Astrocyte (in vitro differentiated cells and primary cell): ENCODE data around the gene PPT1. TPM values are rescaled to one million over a fixed set of nuclear protein-coding genes. Genes with fewer than 3 reads are reported as not detected.
A peak's percentile ranks its signal among the peaks of the same experiment; 100 is the strongest.

Source experiments
- DNase-seq: peaks from one replicate; pipeline ENCODE4 v3.0.0-alpha.2; 2010; ENCODE audit warnings: low read depth
- FAIRE-seq: peaks from 2 replicates; lab custom pipeline; 2011; peaks lifted over from hg19 to GRCh38; lab: Jason Lieb, UNC
- H2AFZ ChIP-seq: 2 replicates; pipeline ENCODE4 v1.6.0; 2012; ENCODE audit warnings: low read depth, low read length, inconsistent platforms
- H3K27ac ChIP-seq: 2 replicates; pipeline ENCODE4 v1.5.1; 2011; ENCODE audit warnings: low read depth, low read length, inconsistent platforms
- H3K27me3 ChIP-seq: 2 replicates; pipeline ENCODE4 v1.6.0; 2011; ENCODE audit warnings: low read length, inconsistent platforms; ENCODE audit not compliant: insufficient read depth
- H3K36me3 ChIP-seq: 2 replicates; pipeline ENCODE4 v1.5.1; 2011; ENCODE audit warnings: low read length, inconsistent platforms; ENCODE audit not compliant: insufficient read depth
- H3K4me1 ChIP-seq: 2 replicates; pipeline ENCODE4 v1.5.1; 2011; ENCODE audit warnings: low read length, inconsistent platforms; ENCODE audit not compliant: insufficient read depth
- H3K4me2 ChIP-seq: 2 replicates; pipeline ENCODE4 v1.6.0; 2012; ENCODE audit warnings: low read length, inconsistent platforms
- H3K4me3 ChIP-seq: 2 replicates; pipeline ENCODE4 v1.5.1; 2011; ENCODE audit warnings: low read depth, mild to moderate bottlenecking, low read length, inconsistent platforms; ENCODE audit not compliant: insufficient read depth
- H3K79me2 ChIP-seq: 2 replicates; pipeline ENCODE4 v1.6.0; 2012; ENCODE audit warnings: mild to moderate bottlenecking, low read length, inconsistent platforms; ENCODE audit not compliant: insufficient read depth
- H3K9ac ChIP-seq: 2 replicates; pipeline ENCODE4 v1.6.0; 2012; ENCODE audit warnings: mild to moderate bottlenecking, low read length, inconsistent platforms
- H3K9me3 ChIP-seq: 2 replicates; pipeline ENCODE4 v1.5.1; 2012; ENCODE audit warnings: low read depth, mild to moderate bottlenecking, low read length, inconsistent platforms; ENCODE audit not compliant: insufficient read depth
- H4K20me1 ChIP-seq: 2 replicates; pipeline ENCODE4 v1.6.0; 2012; ENCODE audit warnings: low read length, inconsistent platforms; ENCODE audit not compliant: insufficient read depth
- H3K27ac Mint-ChIP-seq: one replicate; pipeline ENCODE4 v1.8.0; 2021; ENCODE audit warnings: mild to moderate bottlenecking, mixed read lengths; ENCODE audit not compliant: unreplicated experiment
- H3K27me3 Mint-ChIP-seq: one replicate; pipeline ENCODE4 v1.8.0; 2021; ENCODE audit warnings: low read depth, mixed read lengths; ENCODE audit not compliant: unreplicated experiment
- H3K36me3 Mint-ChIP-seq: one replicate; pipeline ENCODE4 v1.8.0; 2021; ENCODE audit warnings: low read depth, mixed read lengths; ENCODE audit not compliant: unreplicated experiment
- H3K4me1 Mint-ChIP-seq: one replicate; pipeline ENCODE4 v1.8.0; 2021; ENCODE audit warnings: low read depth, mixed read lengths; ENCODE audit not compliant: unreplicated experiment
- H3K4me3 Mint-ChIP-seq: one replicate; pipeline ENCODE4 v1.8.0; 2021; ENCODE audit warnings: mild to moderate bottlenecking, moderate library complexity, mixed read lengths; ENCODE audit not compliant: unreplicated experiment
- H3K9me3 Mint-ChIP-seq: one replicate; pipeline ENCODE4 v1.8.0; 2021; ENCODE audit warnings: mild to moderate bottlenecking, mixed read lengths; ENCODE audit not compliant: unreplicated experiment
- EZH2 ChIP-seq: IDR thresholded peaks from 2 replicates; pipeline ENCODE4 v1.6.1; 2012; ENCODE audit warnings: mild to moderate bottlenecking, low read length, inconsistent platforms; ENCODE audit not compliant: insufficient read depth
- total RNA-seq: library from RNA; stranded (reverse); gene quantifications from 2 replicates; pipeline ENCODE4 v1.2.1, GENCODE V29; 2021
- TF ChIP-seq, protein P1 (sequence below): IDR thresholded peaks from 2 replicates; pipeline ENCODE4 v1.5.1; 2011; ENCODE audit warnings: low read depth, mild to moderate bottlenecking, inconsistent platforms, low read length, moderate library complexity; ENCODE audit not compliant: insufficient read depth

PPT1 gene
- total RNA-seq, 1 donor from 2014 or later, result 33.1 TPM

DNA sequence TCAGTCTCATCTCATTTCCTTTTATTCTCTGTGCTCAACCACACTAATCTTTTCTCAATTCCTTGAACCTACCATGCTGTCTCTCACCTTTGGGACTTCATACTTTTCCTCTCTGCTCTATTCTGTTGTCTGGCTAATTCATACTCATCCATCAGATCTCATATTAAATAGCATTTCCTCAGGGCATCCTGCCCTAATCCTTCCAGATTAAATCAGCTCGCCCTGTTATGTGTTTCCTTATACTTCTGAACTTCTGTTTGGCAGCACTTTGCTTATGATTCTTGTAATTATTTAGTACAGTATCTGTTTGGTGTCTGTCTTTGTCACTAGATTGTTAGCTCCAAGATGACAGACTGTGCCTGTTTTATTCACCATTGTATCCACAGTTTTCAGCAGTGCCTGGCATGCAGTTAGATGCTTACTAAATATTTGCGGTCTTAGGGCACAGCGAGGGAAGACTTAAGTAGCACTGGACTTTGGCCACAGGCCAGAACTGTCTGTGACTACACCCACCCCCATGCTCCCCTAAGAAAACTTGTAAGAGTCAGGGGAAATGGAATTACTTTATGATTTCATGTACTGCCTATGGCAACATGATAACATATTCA, 66.4 kb downstream of the PPT1 start:
- Histone ChIP-seq H3K4me3 (no peak overlapping the region), H3K79me2 (no peaks in the 10 kb centered on the region), H3K27me3 (no peaks in the 10 kb centered on the region), H3K9me3 (peaks cover 4% of the 10 kb centered on the region), H3K27ac (no peak overlapping the region), H2AFZ (no peak overlapping the region), H3K36me3 (no peaks in the 10 kb centered on the region), H3K9ac (no peak overlapping the region), H3K4me1 (peaks cover 7% of the 10 kb centered on the region), H4K20me1 (no peaks in the 10 kb centered on the region), H3K4me2 (peak overlapping the region; percentile 10)
- Mint-ChIP-seq H3K27me3 (peaks cover 4% of the 10 kb centered on the region), H3K4me3 (no peak overlapping the region), H3K27ac (no peak overlapping the region), H3K9me3 (peaks cover 6% of the 10 kb centered on the region), H3K36me3 (no peaks in the 10 kb centered on the region), H3K4me1 (no peaks in the 10 kb centered on the region)
- FAIRE-seq, result no peak
- DNase-seq, result peak; percentile 82
- TF ChIP-seq, protein P1, sequence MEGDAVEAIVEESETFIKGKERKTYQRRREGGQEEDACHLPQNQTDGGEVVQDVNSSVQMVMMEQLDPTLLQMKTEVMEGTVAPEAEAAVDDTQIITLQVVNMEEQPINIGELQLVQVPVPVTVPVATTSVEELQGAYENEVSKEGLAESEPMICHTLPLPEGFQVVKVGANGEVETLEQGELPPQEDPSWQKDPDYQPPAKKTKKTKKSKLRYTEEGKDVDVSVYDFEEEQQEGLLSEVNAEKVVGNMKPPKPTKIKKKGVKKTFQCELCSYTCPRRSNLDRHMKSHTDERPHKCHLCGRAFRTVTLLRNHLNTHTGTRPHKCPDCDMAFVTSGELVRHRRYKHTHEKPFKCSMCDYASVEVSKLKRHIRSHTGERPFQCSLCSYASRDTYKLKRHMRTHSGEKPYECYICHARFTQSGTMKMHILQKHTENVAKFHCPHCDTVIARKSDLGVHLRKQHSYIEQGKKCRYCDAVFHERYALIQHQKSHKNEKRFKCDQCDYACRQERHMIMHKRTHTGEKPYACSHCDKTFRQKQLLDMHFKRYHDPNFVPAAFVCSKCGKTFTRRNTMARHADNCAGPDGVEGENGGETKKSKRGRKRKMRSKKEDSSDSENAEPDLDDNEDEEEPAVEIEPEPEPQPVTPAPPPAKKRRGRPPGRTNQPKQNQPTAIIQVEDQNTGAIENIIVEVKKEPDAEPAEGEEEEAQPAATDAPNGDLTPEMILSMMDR, result no peak
- no peak for TF ChIP-seq EZH2

DNA sequence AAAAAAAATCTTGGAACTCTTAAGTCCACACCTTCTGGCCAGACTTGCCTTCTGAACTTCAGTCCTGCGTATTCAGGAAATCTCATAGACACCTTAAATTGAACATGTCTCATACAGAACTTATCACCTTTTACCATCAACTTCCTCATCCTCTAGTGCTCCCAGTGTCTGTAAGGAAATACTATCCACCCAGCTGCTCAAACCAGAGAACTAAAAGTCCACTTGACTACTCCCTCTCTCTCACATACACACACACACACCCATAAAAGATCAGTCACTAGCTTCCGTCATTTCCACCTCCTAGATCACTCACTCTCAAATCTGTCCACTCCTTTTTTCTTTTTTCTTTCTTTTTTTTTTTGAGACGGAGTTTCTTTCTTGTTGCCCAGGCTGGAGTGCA, 67.4 kb downstream of the PPT1 start:
- Mint-ChIP-seq H3K27ac (no peak overlapping the region), H3K36me3 (no peaks in the 10 kb centered on the region), H3K9me3 (peaks cover 6% of the 10 kb centered on the region), H3K27me3 (peaks cover 7% of the 10 kb centered on the region), H3K4me1 (no peaks in the 10 kb centered on the region), H3K4me3 (no peak overlapping the region)
- H3K4me1 ChIP-seq, result peaks cover 7% of the 10 kb centered on the region
- H2AFZ ChIP-seq, result no peak overlapping the region
- no peaks in the 10 kb centered on the region for H3K79me2 ChIP-seq
- H3K4me2 ChIP-seq, result no peak overlapping the region
- H3K9ac ChIP-seq, result no peak overlapping the region
- no peak for DNase-seq
- H4K20me1 ChIP-seq, result no peaks in the 10 kb centered on the region
- H3K4me3 ChIP-seq, result no peak overlapping the region
- no peak overlapping the region for H3K27ac ChIP-seq
- TF ChIP-seq, protein P1, result no peak
- TF ChIP-seq EZH2, result no peak
- no peaks in the 10 kb centered on the region for H3K36me3 ChIP-seq
- peaks cover 4% of the 10 kb centered on the region for H3K9me3 ChIP-seq
- no peak for FAIRE-seq
- no peaks in the 10 kb centered on the region for H3K27me3 ChIP-seq

DNA sequence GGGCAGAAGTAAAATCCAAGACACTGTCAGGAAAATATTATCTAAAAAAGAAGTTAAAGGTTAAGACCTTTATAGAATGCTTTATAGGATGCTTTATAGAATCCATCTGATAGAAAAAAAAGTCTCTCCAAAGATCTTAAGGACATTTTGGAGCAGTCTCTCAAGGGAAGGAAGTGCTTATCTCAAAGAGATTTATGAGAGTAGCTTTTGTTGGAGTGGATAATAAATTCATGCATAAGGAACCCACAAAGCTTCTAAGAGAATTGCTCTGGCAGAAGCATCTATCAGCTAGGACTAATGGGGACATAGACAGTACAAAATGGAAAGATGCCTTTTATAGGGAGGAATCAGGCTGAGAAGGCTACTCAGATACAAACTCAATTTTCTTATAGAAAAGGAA, 69.4 kb downstream of the PPT1 start:
- no peak overlapping the region for H3K4me2 ChIP-seq
- no peaks in the 10 kb centered on the region for H3K27me3 ChIP-seq
- H2AFZ ChIP-seq, result no peak overlapping the region
- no peak overlapping the region for H3K27ac ChIP-seq
- DNase-seq (no peak), FAIRE-seq (no peak)
- H3K4me3 ChIP-seq, result no peak overlapping the region
- H3K27me3 Mint-ChIP-seq, result peaks cover 7% of the 10 kb centered on the region
- H3K9me3 Mint-ChIP-seq, result peaks cover 9% of the 10 kb centered on the region
- no peaks in the 10 kb centered on the region for H3K79me2 ChIP-seq
- H3K4me3 Mint-ChIP-seq, result no peak overlapping the region
- H3K27ac Mint-ChIP-seq, result no peak overlapping the region
- no peaks in the 10 kb centered on the region for H3K4me1 Mint-ChIP-seq
- peaks cover 9% of the 10 kb centered on the region for H3K9me3 ChIP-seq
- H4K20me1 ChIP-seq, result no peaks in the 10 kb centered on the region
- no peak overlapping the region for H3K9ac ChIP-seq
- no peaks in the 10 kb centered on the region for H3K36me3 ChIP-seq
- H3K36me3 Mint-ChIP-seq, result peaks cover 3% of the 10 kb centered on the region
- H3K4me1 ChIP-seq, result peaks cover 7% of the 10 kb centered on the region
- TF ChIP-seq, protein P1, result no peak
- TF ChIP-seq EZH2, result no peak
